ENCODE measurements around the gene UBL7. TPM values are rescaled to one million over a fixed set of nuclear protein-coding genes. Genes with fewer than 3 reads are reported as not detected.

The UBL7 gene
- total and polyA plus RNA-seq, 10 of the 15 experiments (the other 5 are each of a cell fraction or from before 2014, with no cell fraction given), result 25.9 to 145 (median 90.1) TPM

DNA sequence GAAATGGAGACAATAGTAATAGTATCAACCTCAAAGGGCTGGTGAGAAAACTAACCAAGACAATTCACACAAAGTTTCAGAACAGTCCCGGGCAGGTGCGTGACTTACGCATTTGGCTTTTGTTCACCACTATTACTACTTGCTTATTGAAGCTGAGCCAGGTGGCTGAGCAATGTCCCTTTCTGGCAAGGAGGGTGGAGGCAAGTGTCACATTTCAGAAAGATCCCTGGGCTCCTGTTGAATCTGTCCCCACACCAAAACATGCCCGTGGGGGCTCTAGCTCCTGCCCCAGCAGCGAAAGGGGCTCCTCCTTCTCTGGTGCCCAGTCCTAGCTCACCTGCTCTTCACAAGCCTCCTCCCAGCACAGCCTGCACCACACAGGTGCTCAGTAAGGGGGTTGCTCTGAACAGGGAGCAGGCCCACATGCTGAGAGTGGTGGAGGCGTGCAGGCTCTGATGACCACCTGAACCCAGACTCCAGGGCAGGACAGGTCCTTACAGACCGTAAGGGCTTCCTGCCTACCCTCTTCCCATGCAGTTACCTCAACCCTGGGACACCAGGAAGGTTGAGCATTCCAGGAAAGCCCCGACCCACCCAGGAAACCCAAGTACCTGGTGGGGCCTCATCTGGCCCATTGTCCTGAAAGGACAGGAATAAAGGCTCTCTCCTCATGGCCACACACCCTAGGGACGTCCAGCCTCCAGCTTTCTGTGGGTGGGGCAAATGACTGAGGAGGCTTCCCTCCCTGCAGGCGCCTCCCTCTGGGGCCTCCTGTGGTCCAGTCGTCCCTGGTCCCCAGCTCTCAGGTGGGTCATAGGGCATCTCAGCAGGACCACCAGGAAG, 59.8 kb downstream of the UBL7 start:
- H4K20me1 ChIP-seq (ENCODE audit: control insufficient read depth, insufficient read depth), result no peaks in the 10 kb centered on the region
- FAIRE-seq (no peak), ATAC-seq (peak; percentile 6), DNase-seq (ENCODE audit: low read depth, low spot score) (peak; percentile 75)
- peaks cover 55% of the 10 kb centered on the region for H3K79me2 ChIP-seq (ENCODE audit: control insufficient read depth, insufficient read depth, low read length)
- peak overlapping the region; percentile 100 for H3K27ac ChIP-seq (ENCODE audit: control insufficient read depth, insufficient read depth)
- H3K4me1 ChIP-seq (ENCODE audit: control insufficient read depth, insufficient read depth, low read length), result peaks cover 86% of the 10 kb centered on the region
- in situ Hi-C loops (cut with MboI) (no loop called here), intact Hi-C loops (cut with micrococcal nuclease; ENCODE audit: unreplicated experiment) (no loop called here)
- WGBS (ENCODE audit: insufficient coverage, insufficient replicate concordance, low lambda C conversion rate, missing lambda C conversion rate), result under 1% methylated on average over 11 of the region's 11 CpGs
- POLR2A ChIA-PET, result interaction anchor here (1.0 to 15.4 kb wide), 7 partner anchors 17 to 386 kb away, joined by 3 to 325 read pairs (median 5); partner anchors contain the start of genes SEMA7A and UBL7
- TSS peak; percentile 68 for BruUV-seq (replicated peaks)
- no peak overlapping the region for H2AFZ ChIP-seq (ENCODE audit: control insufficient read depth, low read depth, low read length)
- H3K4me3 ChIP-seq, result peak overlapping the region; percentile 59
- CTCF ChIA-PET, result interaction anchor here (0.9 to 15.7 kb wide), 6 partner anchors 18 to 33 kb away, joined by 3 to 226 read pairs (median 6); no protein-coding TSS in a partner anchor
- RAD21 ChIA-PET (ENCODE audit: unreplicated experiment), result interaction anchor here (0.6 to 20.3 kb wide), 6 partner anchors 16 to 387 kb away, joined by 3 to 496 read pairs (median 13); partner anchors contain the start of gene SEMA7A
- SMC1A ChIA-PET (ENCODE audit: uncharacterized antibody, unreplicated experiment), result interaction anchor here (0.8 to 12.5 kb wide), 9 partner anchors 12 to 386 kb away, joined by 5 to 336 read pairs (median 7); partner anchors contain the start of gene SEMA7A
- no peaks in the 10 kb centered on the region for H3K9me3 ChIP-seq (replicated peaks; ENCODE audit: control insufficient read depth, insufficient read depth, low read length)
- peak overlapping the region; percentile 85 for H3K9ac ChIP-seq (ENCODE audit: control insufficient read depth, insufficient read depth, low read length)
- no peaks in the 10 kb centered on the region for H3K36me3 ChIP-seq (ENCODE audit: control insufficient read depth in 2 of 2, insufficient read depth in 2 of 2, low read length in 1 of 2)
- peak overlapping the region; percentile 100 for H3K4me2 ChIP-seq (ENCODE audit: control insufficient read depth, insufficient read depth)
- no peaks in the 10 kb centered on the region for H3K27me3 ChIP-seq (replicated peaks in 1 of 2; ENCODE audit: control insufficient read depth in 2 of 2, insufficient read depth in 2 of 2, low read length in 1 of 2)
- no peak for TF ChIP-seq YBX1 (IDR thresholded peaks at IDR 0.05)
- TF ChIP-seq GABPA (IDR thresholded peaks at IDR 0.05; ENCODE audit: low read depth), result no peak
- no peak for TF ChIP-seq MTA3 (IDR thresholded peaks at IDR 0.05; ENCODE audit: borderline replicate concordance, low read length)
- peak in 1 of 2 experiments; percentile 77; a peak in 2 of 4 replicates for TF ChIP-seq ETV6 (conservative IDR thresholded peaks at IDR 0.05 in 1 of 2, IDR thresholded peaks at IDR 0.05 in 1 of 2; ENCODE audit: borderline replicate concordance in 1 of 2, low read depth in 1 of 2)
- TF ChIP-seq SMAD5 (IDR thresholded peaks at IDR 0.05; ENCODE audit: low read depth), result peak; percentile 55
- peak; percentile 55 for TF ChIP-seq CREM (IDR thresholded peaks at IDR 0.05; ENCODE audit: low read depth)
- no peak for TF ChIP-seq ZNF384 (IDR thresholded peaks at IDR 0.05; ENCODE audit: borderline replicate concordance, low read depth, low read length)
- no peak for TF ChIP-seq SREBF2 (IDR thresholded peaks at IDR 0.05; ENCODE audit: low read length)
- TF ChIP-seq SPI1 (IDR thresholded peaks at IDR 0.05; ENCODE audit: borderline replicate concordance, insufficient read depth, low read depth, low read length), result no peak
- TF ChIP-seq DPF2 (IDR thresholded peaks at IDR 0.05), result no peak
- no peak for TF ChIP-seq HDAC2 (IDR thresholded peaks at IDR 0.05)
- no peak for TF ChIP-seq SUPT20H (IDR thresholded peaks at IDR 0.05; ENCODE audit: borderline replicate concordance, control insufficient read depth, low read depth, low read length)
- no peak for TF ChIP-seq RAD21 (IDR thresholded peaks at IDR 0.05; ENCODE audit: insufficient read depth, low read depth, low read length)
- TF ChIP-seq FOXM1 (IDR thresholded peaks at IDR 0.05; ENCODE audit: low read depth, low read length), result no peak
- TF ChIP-seq CHD2 (IDR thresholded peaks at IDR 0.05; ENCODE audit: borderline replicate concordance, low read depth, low read length), result 0 out of 2 replicates have a peak, but pooled peaks have one; percentile 47
- TF ChIP-seq SREBF1 (IDR thresholded peaks at IDR 0.05; ENCODE audit: low read length), result no peak
- TF ChIP-seq, protein P1, sequence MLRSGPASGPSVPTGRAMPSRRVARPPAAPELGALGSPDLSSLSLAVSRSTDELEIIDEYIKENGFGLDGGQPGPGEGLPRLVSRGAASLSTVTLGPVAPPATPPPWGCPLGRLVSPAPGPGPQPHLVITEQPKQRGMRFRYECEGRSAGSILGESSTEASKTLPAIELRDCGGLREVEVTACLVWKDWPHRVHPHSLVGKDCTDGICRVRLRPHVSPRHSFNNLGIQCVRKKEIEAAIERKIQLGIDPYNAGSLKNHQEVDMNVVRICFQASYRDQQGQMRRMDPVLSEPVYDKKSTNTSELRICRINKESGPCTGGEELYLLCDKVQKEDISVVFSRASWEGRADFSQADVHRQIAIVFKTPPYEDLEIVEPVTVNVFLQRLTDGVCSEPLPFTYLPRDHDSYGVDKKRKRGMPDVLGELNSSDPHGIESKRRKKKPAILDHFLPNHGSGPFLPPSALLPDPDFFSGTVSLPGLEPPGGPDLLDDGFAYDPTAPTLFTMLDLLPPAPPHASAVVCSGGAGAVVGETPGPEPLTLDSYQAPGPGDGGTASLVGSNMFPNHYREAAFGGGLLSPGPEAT (IDR thresholded peaks at IDR 0.05; ENCODE audit: low read depth), result no peak
- TF ChIP-seq, protein P2, sequence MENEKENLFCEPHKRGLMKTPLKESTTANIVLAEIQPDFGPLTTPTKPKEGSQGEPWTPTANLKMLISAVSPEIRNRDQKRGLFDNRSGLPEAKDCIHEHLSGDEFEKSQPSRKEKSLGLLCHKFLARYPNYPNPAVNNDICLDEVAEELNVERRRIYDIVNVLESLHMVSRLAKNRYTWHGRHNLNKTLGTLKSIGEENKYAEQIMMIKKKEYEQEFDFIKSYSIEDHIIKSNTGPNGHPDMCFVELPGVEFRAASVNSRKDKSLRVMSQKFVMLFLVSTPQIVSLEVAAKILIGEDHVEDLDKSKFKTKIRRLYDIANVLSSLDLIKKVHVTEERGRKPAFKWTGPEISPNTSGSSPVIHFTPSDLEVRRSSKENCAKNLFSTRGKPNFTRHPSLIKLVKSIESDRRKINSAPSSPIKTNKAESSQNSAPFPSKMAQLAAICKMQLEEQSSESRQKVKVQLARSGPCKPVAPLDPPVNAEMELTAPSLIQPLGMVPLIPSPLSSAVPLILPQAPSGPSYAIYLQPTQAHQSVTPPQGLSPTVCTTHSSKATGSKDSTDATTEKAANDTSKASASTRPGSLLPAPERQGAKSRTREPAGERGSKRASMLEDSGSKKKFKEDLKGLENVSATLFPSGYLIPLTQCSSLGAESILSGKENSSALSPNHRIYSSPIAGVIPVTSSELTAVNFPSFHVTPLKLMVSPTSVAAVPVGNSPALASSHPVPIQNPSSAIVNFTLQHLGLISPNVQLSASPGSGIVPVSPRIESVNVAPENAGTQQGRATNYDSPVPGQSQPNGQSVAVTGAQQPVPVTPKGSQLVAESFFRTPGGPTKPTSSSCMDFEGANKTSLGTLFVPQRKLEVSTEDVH (IDR thresholded peaks at IDR 0.05; ENCODE audit: low read depth, partially characterized antibody), result no peak

Measured in GM12878 (cell line).